OCI-LY3 (cell line): ENCODE measurements around the gene FOSL1.

Source experiments
- H2AFZ ChIP-seq: fragments of 200-600, 300-600 bp; shearing (Covaris generic); 2 replicates; pipeline ENCODE4 v1.6.0; 2014; ENCODE audit warnings: antibody characterized with exemption, low read depth, low read length
- H3K27ac ChIP-seq: fragments of 200-600, 300-600 bp; sonication (generic); 2 replicates; pipeline ENCODE4 v1.5.1; 2014; ENCODE audit warnings: mild to moderate bottlenecking, low read length, moderate library complexity, mixed read lengths
- H3K27me3 ChIP-seq: fragments of 200-600, 300-600 bp; sonication (generic); 2 replicates; pipeline ENCODE4 v1.6.1; 2014; ENCODE audit warnings: low read depth, low read length, mixed read lengths
- H3K36me3 ChIP-seq: fragments of 200-600, 300-600 bp; sonication (generic); replicated peaks from 2 replicates; pipeline ENCODE3; 2014; ENCODE audit warnings: low read depth, low read length, mixed read lengths
- H3K4me1 ChIP-seq: fragments of 300-600, 200-600 bp; sonication (generic); 2 replicates; pipeline ENCODE4 v1.6.1; 2014; ENCODE audit warnings: low read length, mixed read lengths
- H3K4me2 ChIP-seq: fragments of 200-600, 300-600 bp; sonication (generic); 2 replicates; pipeline ENCODE4 v1.6.1; 2014; ENCODE audit warnings: low read length, mixed read lengths
- H3K4me3 ChIP-seq: fragments of 300-600, 200-600 bp; sonication (generic); 2 replicates; pipeline ENCODE4 v1.5.1; 2014; ENCODE audit warnings: antibody characterized with exemption, mild to moderate bottlenecking, low read length, moderate library complexity
- H3K79me2 ChIP-seq: fragments of 300-600, 200-600 bp; shearing (Covaris generic); 2 replicates; pipeline ENCODE4 v1.6.1; 2014; ENCODE audit warnings: mild to moderate bottlenecking, low read length, mixed read lengths
- H3K9ac ChIP-seq: fragments of 300-600, 200-600 bp; shearing (Covaris generic); 2 replicates; pipeline ENCODE4 v1.6.0; 2014; ENCODE audit warnings: mild to moderate bottlenecking, low read length, moderate library complexity
- H3K9me3 ChIP-seq: fragments of 200-600, 300-600 bp; shearing (Covaris generic); 2 replicates; pipeline ENCODE4 v1.6.1; 2014; ENCODE audit warnings: low read length, mixed read lengths; ENCODE audit not compliant: insufficient read depth
- H4K20me1 ChIP-seq: fragments of 200-600, 300-600 bp; sonication (generic); 2 replicates; pipeline ENCODE4 v1.6.1; 2016; ENCODE audit warnings: low read length, mixed read lengths; ENCODE audit not compliant: insufficient read depth
- EZH2phosphoT487 ChIP-seq: fragments of 200-600 bp; shearing (Covaris generic); IDR thresholded peaks from 2 replicates; pipeline ENCODE4 v1.6.1; 2018; ENCODE audit warnings: antibody characterized with exemption, mixed run types, low read depth
- TF ChIP-seq, protein P1 (sequence below): fragments of 200-600, 300-600 bp; sonication (generic); IDR thresholded peaks from 2 replicates; pipeline ENCODE4 v1.5.1; 2014; ENCODE audit warnings: antibody characterized with exemption, low read length, low read depth

The FOSL1 gene

DNA sequence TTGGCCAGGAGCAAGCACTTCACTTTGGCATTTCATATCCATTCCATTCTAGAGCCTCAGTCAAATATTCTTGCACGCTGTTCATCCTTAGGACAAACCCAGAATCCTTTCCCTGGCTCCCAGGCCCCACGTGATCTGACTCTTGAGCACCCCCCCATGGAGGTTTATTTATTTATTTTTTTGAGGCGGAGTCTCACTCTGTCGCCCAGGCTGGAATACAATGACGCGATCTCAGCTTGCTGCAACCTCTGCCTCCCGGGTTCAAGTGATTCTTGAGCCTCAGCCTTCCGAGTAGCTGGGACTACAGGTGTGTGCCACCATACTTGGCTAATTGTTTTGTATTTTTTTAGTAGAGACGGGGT is 32.4 kb upstream of the FOSL1 start:
- Histone ChIP-seq H3K79me2 (no peaks in the 10 kb centered on the region), H3K4me3 (no peak overlapping the region), H2AFZ (peak overlapping the region; percentile 63; the same call in 1 of the 2 replicates), H3K36me3 (no peaks in the 10 kb centered on the region), H3K9me3 (no peaks in the 10 kb centered on the region), H3K4me2 (0 out of 2 replicates have a peak overlapping the region, but pooled peaks have one; percentile 19), H3K9ac (no peak overlapping the region), H3K4me1 (peaks cover 41% of the 10 kb centered on the region), H3K27me3 (no peaks in the 10 kb centered on the region), H3K27ac (no peak overlapping the region), H4K20me1 (no peaks in the 10 kb centered on the region)
- TF ChIP-seq EZH2phosphoT487, result no peak
- TF ChIP-seq, protein P1, sequence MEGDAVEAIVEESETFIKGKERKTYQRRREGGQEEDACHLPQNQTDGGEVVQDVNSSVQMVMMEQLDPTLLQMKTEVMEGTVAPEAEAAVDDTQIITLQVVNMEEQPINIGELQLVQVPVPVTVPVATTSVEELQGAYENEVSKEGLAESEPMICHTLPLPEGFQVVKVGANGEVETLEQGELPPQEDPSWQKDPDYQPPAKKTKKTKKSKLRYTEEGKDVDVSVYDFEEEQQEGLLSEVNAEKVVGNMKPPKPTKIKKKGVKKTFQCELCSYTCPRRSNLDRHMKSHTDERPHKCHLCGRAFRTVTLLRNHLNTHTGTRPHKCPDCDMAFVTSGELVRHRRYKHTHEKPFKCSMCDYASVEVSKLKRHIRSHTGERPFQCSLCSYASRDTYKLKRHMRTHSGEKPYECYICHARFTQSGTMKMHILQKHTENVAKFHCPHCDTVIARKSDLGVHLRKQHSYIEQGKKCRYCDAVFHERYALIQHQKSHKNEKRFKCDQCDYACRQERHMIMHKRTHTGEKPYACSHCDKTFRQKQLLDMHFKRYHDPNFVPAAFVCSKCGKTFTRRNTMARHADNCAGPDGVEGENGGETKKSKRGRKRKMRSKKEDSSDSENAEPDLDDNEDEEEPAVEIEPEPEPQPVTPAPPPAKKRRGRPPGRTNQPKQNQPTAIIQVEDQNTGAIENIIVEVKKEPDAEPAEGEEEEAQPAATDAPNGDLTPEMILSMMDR, result no peak; the same call in 1 of the 2 replicates

- H3K27me3 ChIP-seq, result no peaks in the 10 kb centered on the region
- TF ChIP-seq EZH2phosphoT487, result no peak
- TF ChIP-seq, protein P1, result peak; percentile 36
- H3K4me3 ChIP-seq, result no peak overlapping the region
Measured at GRCh38 chr11:65931773-65932557, 31.8 kb upstream of the FOSL1 start.

GRCh38 chr11:65928667-65929066 is 28.5 kb upstream of the FOSL1 start:
- no peak overlapping the region for H2AFZ ChIP-seq
- no peaks in the 10 kb centered on the region for H3K36me3 ChIP-seq
- H3K79me2 ChIP-seq, result no peaks in the 10 kb centered on the region
- no peaks in the 10 kb centered on the region for H4K20me1 ChIP-seq
- peak overlapping the region; percentile 68; the same call in 1 of the 2 replicates for H3K9ac ChIP-seq
- TF ChIP-seq, protein P1, result no peak
- TF ChIP-seq EZH2phosphoT487, result no peak
- no peaks in the 10 kb centered on the region for H3K27me3 ChIP-seq
- H3K4me2 ChIP-seq, result peak overlapping the region; percentile 84
- peaks cover 32% of the 10 kb centered on the region for H3K4me1 ChIP-seq
- H3K27ac ChIP-seq, result peak overlapping the region; percentile 73
- no peaks in the 10 kb centered on the region for H3K9me3 ChIP-seq
- H3K4me3 ChIP-seq, result peak overlapping the region; percentile 71

More at GRCh38 chr11:65931773-65932557, 31.8 kb upstream of the FOSL1 start:
- Histone ChIP-seq H4K20me1 (no peaks in the 10 kb centered on the region), H3K9ac (no peak overlapping the region), H3K4me1 (peaks cover 41% of the 10 kb centered on the region), H3K79me2 (no peaks in the 10 kb centered on the region), H3K4me2 (peak overlapping the region; percentile 19; the same call in 1 of the 2 replicates), H3K27ac (no peak overlapping the region), H3K9me3 (no peaks in the 10 kb centered on the region), H3K36me3 (no peaks in the 10 kb centered on the region), H2AFZ (peak overlapping the region; percentile 63)

- H3K27me3 ChIP-seq, result no peaks in the 10 kb centered on the region
- peaks cover 32% of the 10 kb centered on the region for H3K4me1 ChIP-seq
- TF ChIP-seq EZH2phosphoT487, result no peak
- TF ChIP-seq, protein P1, result no peak
- no peaks in the 10 kb centered on the region for H4K20me1 ChIP-seq
- H3K27ac ChIP-seq, result peak overlapping the region; percentile 73
- H3K4me2 ChIP-seq, result peak overlapping the region; percentile 84
- peak overlapping the region; percentile 68 for H3K9ac ChIP-seq
- peak overlapping the region; percentile 71 for H3K4me3 ChIP-seq
- H3K36me3 ChIP-seq, result no peaks in the 10 kb centered on the region
- H3K9me3 ChIP-seq, result no peaks in the 10 kb centered on the region
- no peaks in the 10 kb centered on the region for H3K79me2 ChIP-seq
- H2AFZ ChIP-seq, result peak overlapping the region; percentile 6; the same call in 1 of the 2 replicates
Measured at GRCh38 chr11:65927904-65928397, 27.8 kb upstream of the FOSL1 start.
